Measurements from ENCODE around the gene OR2A12.

OR2A12 gene

DNA sequence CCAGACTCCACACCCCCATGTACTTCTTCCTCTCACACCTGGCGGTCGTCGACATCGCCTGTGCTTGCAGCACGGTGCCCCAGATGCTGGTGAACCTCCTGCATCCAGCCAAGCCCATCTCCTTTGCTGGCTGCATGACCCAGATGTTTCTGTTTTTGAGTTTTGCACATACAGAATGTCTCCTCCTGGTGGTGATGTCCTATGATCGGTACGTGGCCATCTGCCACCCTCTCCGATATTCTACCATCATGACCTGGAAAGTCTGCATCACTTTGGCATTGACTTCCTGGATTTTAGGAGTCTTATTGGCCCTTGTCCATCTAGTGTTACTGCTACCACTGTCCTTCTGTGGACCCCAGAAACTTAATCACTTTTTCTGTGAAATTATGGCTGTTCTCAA is 11.7 kb upstream of the OR2A12 start:
- no peak for DNase-seq (ENCODE audit: insufficient read length)
- TF ChIP-seq TAF1 (IDR thresholded peaks at IDR 0.05; ENCODE audit: borderline replicate concordance, low read depth, low read length) (no peak), POLR2AphosphoS5 (IDR thresholded peaks at IDR 0.05; ENCODE audit: low read depth, low read length) (no peak), POLR2A (IDR thresholded peaks at IDR 0.05; ENCODE audit: low read depth, low read length) (no peak)
- FAIRE-seq = no peak

DNA sequence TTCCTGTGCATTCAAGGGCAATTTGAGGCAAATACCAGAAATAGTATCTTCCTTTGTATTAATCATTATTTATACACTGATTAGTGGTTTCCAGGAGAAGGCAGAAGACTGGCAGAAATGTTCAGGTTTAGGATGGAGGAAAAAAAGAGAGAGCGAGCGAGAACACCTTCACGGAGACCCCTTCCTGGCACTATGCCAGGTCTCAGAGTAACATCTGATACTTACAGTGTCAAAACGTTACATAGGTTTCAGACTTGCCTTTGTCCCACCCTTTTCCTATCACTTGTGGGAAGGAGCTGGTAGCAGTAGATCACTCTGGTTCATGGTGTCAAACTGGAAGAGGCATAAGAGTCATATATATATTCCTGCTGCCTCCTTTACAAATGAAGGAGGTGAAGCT is 652 bp downstream of the OR2A12 start:
- no peak for FAIRE-seq
- no peak for DNase-seq (ENCODE audit: insufficient read length)
- TF ChIP-seq TAF1 (IDR thresholded peaks at IDR 0.05; ENCODE audit: borderline replicate concordance, low read depth, low read length) (no peak), POLR2AphosphoS5 (IDR thresholded peaks at IDR 0.05; ENCODE audit: low read depth, low read length) (no peak), POLR2A (IDR thresholded peaks at IDR 0.05; ENCODE audit: low read depth, low read length) (no peak)

DNA sequence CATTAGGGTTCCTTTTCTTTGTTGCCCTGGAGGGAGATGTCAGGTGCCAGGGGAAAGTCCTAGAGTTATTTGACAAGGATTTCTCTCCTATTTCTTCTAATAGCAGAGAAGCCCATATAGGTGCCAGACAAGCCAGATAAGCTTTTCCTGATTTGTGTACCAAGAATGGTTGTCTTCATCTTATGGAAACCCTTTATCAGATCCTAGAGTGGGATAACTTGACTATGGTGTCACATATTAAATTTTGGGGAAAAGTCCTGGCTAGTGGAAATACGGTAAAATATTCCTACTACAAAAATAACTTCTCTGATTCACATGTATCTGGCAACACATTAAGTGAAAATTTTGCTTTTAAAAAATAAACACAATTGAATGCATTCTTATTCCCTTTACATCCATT is 1.2 kb downstream of the OR2A12 start:
- DNase-seq (ENCODE audit: insufficient read length) = no peak
- TF ChIP-seq TAF1 (IDR thresholded peaks at IDR 0.05; ENCODE audit: borderline replicate concordance, low read depth, low read length) (no peak), POLR2AphosphoS5 (IDR thresholded peaks at IDR 0.05; ENCODE audit: low read depth, low read length) (no peak), POLR2A (IDR thresholded peaks at IDR 0.05; ENCODE audit: low read depth, low read length) (no peak)
- FAIRE-seq = no peak

DNA sequence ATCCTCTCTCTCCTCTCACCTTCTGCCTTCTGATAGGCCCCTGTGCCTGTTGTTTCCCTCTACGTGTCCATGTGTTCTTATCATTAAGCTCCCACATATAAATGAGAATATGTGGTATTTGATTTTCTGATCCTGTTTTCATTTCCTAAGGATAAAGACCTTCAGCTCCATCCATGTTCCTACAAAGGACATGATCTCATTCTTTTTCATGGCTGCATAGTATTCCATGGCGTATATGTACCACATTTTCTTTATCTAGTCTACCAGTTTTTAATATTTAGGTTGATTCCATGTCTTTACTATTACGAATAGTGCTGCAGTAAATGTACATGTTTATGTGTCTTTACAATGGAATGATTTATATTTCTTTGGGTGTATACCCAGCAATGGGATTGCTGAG is 4.6 kb downstream of the OR2A12 start:
- DNase-seq (ENCODE audit: insufficient read length) (no peak), FAIRE-seq (no peak)
- no peak for TF ChIP-seq POLR2A (IDR thresholded peaks at IDR 0.05; ENCODE audit: low read depth, low read length)
- TF ChIP-seq POLR2AphosphoS5 (IDR thresholded peaks at IDR 0.05; ENCODE audit: low read depth, low read length) = no peak
- no peak for TF ChIP-seq TAF1 (IDR thresholded peaks at IDR 0.05; ENCODE audit: borderline replicate concordance, low read depth, low read length)

DNA sequence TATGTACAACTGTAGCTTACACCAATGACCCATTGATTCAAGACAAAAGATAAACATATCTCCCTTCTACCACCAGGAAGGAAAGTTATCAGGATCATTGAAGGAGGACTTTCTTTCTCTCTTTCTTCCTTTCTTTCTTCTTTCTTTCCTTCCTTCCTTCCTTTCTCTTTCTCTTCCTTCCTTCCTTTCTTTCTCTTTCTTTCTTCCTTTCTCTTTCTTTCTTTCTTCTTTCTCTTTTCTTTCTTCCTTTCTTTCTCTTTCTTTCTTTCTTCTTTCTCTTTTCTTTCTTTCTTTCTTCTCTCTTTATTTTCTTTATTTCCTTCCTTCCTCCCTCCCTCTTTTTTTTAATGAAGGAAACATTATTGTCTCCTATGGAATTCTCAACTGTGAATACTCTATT is 12.7 kb downstream of the OR2A12 start:
- DNase-seq (ENCODE audit: insufficient read length) (no peak), FAIRE-seq (no peak)
- TF ChIP-seq POLR2A (IDR thresholded peaks at IDR 0.05; ENCODE audit: low read depth, low read length) = no peak
- no peak for TF ChIP-seq TAF1 (IDR thresholded peaks at IDR 0.05; ENCODE audit: borderline replicate concordance, low read depth, low read length)
- TF ChIP-seq POLR2AphosphoS5 (IDR thresholded peaks at IDR 0.05; ENCODE audit: low read depth, low read length) = no peak

DNA sequence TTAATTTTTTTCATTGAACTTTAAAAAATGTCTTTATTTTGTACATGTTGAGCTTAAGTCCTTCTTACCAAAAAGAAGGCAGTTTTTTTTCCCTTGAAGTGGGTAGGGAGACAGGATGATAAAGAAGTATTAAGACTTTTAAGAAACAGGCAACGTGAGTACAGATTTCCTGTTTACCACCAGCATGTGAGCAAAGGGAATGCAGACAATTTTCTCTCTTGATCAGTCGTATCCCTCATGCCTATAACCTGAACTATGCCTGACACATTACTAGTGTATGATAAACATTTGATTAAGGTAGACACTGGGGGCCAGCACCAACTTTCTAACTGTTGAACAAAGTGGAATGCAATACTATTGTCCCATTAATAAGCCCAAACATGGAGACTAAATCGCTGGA is 14.5 kb downstream of the OR2A12 start:
- DNase-seq (ENCODE audit: insufficient read length) (no peak), FAIRE-seq (no peak)
- TF ChIP-seq POLR2AphosphoS5 (IDR thresholded peaks at IDR 0.05; ENCODE audit: low read depth, low read length) (no peak), TAF1 (IDR thresholded peaks at IDR 0.05; ENCODE audit: borderline replicate concordance, low read depth, low read length) (no peak), POLR2A (IDR thresholded peaks at IDR 0.05; ENCODE audit: low read depth, low read length) (no peak)

DNA sequence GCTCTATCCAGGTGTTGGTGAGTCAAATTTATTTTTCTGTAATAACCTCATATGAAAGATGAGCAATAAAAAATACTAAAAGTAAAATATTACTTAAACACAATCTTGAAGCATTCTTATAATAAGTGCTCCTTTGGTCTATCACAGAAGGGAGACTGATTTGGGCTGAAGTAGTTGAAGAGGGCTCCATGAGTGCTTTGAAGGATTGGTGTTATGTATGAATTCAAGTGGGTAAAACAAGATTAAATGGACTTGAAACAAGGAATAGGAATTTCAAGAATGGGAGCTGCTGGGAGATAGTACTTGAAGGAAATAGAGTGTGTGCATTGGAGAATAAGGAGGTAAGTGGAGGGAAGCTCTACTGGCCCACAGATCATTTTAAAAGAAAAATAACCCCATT is 16.0 kb downstream of the OR2A12 start:
- no peak for DNase-seq (ENCODE audit: insufficient read length)
- no peak for TF ChIP-seq POLR2A (IDR thresholded peaks at IDR 0.05; ENCODE audit: low read depth, low read length)
- no peak for TF ChIP-seq POLR2AphosphoS5 (IDR thresholded peaks at IDR 0.05; ENCODE audit: low read depth, low read length)
- TF ChIP-seq TAF1 (IDR thresholded peaks at IDR 0.05; ENCODE audit: borderline replicate concordance, low read depth, low read length) = no peak
- FAIRE-seq = no peak

DNA sequence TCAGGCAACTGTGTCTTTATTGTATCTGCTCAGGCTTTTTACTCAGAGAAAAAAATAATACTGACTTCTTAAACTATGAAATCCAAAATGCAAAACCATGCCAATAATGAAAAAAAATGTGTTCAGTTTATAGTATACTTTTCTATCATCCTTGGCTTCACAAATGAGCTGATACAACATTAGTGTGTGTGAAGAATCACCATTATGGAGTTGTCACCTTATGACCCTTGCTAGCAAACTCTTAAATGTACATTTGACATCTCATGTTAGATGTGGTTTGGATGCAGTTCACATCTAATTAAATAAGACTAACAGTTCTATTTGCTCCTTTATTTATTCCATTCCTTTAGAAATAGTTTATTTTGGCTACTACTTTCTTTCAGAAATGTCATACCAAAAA is 19.1 kb downstream of the OR2A12 start:
- TF ChIP-seq TAF1 (IDR thresholded peaks at IDR 0.05; ENCODE audit: borderline replicate concordance, low read depth, low read length) (no peak), POLR2A (IDR thresholded peaks at IDR 0.05; ENCODE audit: low read depth, low read length) (no peak), POLR2AphosphoS5 (IDR thresholded peaks at IDR 0.05; ENCODE audit: low read depth, low read length) (no peak)
- FAIRE-seq (no peak), DNase-seq (ENCODE audit: insufficient read length) (no peak)

DNA sequence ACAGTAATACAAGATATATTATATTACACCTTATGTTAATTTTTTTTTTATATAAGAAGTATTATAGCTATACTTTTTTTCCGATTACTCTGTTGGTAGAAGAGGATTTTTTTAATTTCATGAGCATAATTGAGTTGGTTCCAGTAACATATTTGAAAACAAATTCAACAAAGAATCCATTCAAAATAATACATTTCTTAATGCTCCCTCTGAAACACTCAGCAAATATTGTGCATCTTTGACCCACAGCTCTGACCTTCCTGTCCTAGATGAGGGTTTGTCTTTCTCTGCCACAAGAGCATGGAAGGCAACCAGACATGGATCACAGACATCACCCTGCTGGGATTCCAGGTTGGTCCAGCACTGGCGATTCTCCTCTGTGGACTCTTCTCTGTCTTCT is 23.2 kb downstream of the OR2A12 start, which contains the start of gene OR2A2:
Gene OR2A2, plus strand, starts transcription at position 301 of the 400 bp plus-strand sequence. Its CDS starts 0 bp downstream, at position 301.
- TF ChIP-seq POLR2A (IDR thresholded peaks at IDR 0.05; ENCODE audit: low read depth, low read length) = no peak
- no peak for TF ChIP-seq POLR2AphosphoS5 (IDR thresholded peaks at IDR 0.05; ENCODE audit: low read depth, low read length)
- TF ChIP-seq TAF1 (IDR thresholded peaks at IDR 0.05; ENCODE audit: borderline replicate concordance, low read depth, low read length) = no peak
- no peak for DNase-seq (ENCODE audit: insufficient read length)
- FAIRE-seq = no peak

DNA sequence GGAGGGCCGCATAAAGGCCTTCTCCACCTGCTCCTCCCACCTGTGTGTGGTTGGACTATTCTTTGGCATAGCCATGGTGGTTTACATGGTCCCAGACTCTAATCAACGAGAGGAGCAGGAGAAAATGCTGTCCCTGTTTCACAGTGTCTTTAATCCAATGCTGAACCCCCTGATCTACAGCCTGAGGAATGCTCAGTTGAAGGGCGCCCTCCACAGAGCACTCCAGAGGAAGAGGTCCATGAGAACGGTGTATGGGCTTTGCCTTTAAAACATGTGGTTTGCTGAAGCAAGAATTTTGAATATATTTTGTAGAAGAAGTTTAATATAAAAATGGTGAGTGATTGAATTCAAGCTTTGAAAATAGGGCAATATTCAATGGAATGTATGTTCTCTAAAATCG is 24.2 kb downstream of the OR2A12 start:
- no peak for FAIRE-seq
- TF ChIP-seq TAF1 (IDR thresholded peaks at IDR 0.05; ENCODE audit: borderline replicate concordance, low read depth, low read length) = no peak
- TF ChIP-seq POLR2A (IDR thresholded peaks at IDR 0.05; ENCODE audit: low read depth, low read length) = no peak
- TF ChIP-seq POLR2AphosphoS5 (IDR thresholded peaks at IDR 0.05; ENCODE audit: low read depth, low read length) = no peak
- DNase-seq (ENCODE audit: insufficient read length) = no peak

DNA sequence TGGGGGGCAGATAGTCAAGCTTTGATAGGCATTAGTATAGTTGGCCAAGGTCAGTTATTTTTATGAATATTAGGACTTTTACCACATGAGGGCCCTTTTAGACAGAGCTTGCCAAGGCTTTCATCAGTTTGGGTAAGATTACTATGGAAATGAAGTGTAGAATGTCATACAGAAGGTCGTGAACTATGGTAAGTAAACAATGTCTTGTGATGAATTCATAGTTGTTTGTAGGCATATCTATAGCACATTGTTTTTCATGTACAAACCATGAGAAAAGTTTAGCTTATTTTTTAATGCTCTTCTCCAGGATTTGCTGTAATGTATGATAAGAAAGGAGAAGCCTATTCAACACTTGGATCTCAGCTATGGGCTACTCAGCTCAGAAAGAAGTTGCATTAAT is 27.6 kb downstream of the OR2A12 start:
- FAIRE-seq (no peak), DNase-seq (ENCODE audit: insufficient read length) (no peak)
- TF ChIP-seq POLR2AphosphoS5 (IDR thresholded peaks at IDR 0.05; ENCODE audit: low read depth, low read length) (no peak), POLR2A (IDR thresholded peaks at IDR 0.05; ENCODE audit: low read depth, low read length) (no peak), TAF1 (IDR thresholded peaks at IDR 0.05; ENCODE audit: borderline replicate concordance, low read depth, low read length) (no peak)

DNA sequence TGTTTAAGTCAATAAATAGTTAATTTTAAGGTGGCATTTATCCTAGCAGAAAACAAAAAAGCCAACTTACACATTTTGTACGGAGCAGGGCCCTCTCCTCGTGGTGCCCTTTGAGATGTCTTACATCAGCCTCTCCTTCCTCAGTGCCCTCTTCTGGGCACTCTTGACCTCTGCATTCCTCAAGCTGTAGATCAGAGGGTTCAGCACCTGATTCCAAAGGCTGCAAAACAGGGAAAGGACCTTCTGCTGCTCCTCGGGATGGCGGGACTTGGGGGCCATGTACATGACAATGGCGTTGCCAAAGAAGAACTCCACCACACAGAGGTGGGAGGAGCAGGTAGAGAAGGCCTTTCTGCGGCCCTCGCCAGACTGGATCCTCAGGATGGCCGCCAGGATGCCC is 32.3 kb downstream of the OR2A12 start:
- DNase-seq (ENCODE audit: insufficient read length) (no peak), FAIRE-seq (no peak)
- TF ChIP-seq TAF1 (IDR thresholded peaks at IDR 0.05; ENCODE audit: borderline replicate concordance, low read depth, low read length) = no peak
- TF ChIP-seq POLR2AphosphoS5 (IDR thresholded peaks at IDR 0.05; ENCODE audit: low read depth, low read length) = no peak

DNA sequence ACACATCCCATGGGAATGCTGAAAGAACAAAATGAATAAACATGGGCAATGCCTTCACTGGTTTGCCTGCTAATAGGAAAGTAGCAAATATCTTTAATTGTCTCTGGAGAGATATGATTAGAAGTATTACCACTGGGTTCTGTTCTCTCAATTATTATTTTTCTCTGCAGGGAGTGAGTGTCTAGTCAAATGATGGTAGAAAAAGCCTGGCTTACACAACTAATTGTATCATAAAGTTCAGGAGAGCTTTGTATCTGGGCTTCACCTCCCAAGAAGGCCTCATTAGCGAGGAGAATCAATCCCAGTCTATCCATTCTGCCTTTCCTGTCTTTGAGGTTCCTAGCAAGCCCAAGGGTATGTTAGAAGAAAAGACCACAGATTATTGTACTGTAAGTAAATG is 36.8 kb downstream of the OR2A12 start, which contains the start of gene OR2A14:
Gene OR2A14, plus strand, starts transcription at position 301 of the 400 bp plus-strand sequence. CDS start 5,937 bp downstream, outside the sequence.
- no peak for FAIRE-seq
- TF ChIP-seq POLR2A (IDR thresholded peaks at IDR 0.05; ENCODE audit: low read depth, low read length) (no peak), TAF1 (IDR thresholded peaks at IDR 0.05; ENCODE audit: borderline replicate concordance, low read depth, low read length) (no peak), POLR2AphosphoS5 (IDR thresholded peaks at IDR 0.05; ENCODE audit: low read depth, low read length) (no peak)
- DNase-seq (ENCODE audit: insufficient read length) = no peak

Measured in GM12892 (cell line).